Activated T-cell treated with anti-CD3 and anti-CD28 coated beads for 4 hours (primary cell): ENCODE measurements around the gene ZNF385B.
"Not testable (repeated sequence)": the region's sequence is repeated elsewhere in the genome, so short reads cannot be mapped to it uniquely, and the experiment has no call there.

Experiments used
- DNase-seq: peaks from one replicate; pipeline ENCODE4 v3.0.0-alpha.2; 2020

Gene ZNF385B

GRCh38 chr2:179796213-179797007 is 65.0 kb downstream of the ZNF385B start:
- DNase-seq = no peak

- no peak for DNase-seq
Measured at GRCh38 chr2:179793902-179794301, 67.5 kb downstream of the ZNF385B start.

- no peak for DNase-seq
Measured at GRCh38 chr2:179793238-179793637, 68.2 kb downstream of the ZNF385B start.

GRCh38 chr2:179790235-179791217 is 70.9 kb downstream of the ZNF385B start:
- DNase-seq = no peak

- no peak for DNase-seq
Measured at GRCh38 chr2:179788104-179788503, 73.3 kb downstream of the ZNF385B start.

GRCh38 chr2:179787601-179788000 is 73.8 kb downstream of the ZNF385B start:
- DNase-seq = no peak

GRCh38 chr2:179785902-179786301 is 75.5 kb downstream of the ZNF385B start:
- no peak for DNase-seq

GRCh38 chr2:179782346-179782745 is 79.1 kb downstream of the ZNF385B start:
- DNase-seq = not testable (repeated sequence)

- DNase-seq = no peak
Measured at GRCh38 chr2:179773986-179774385, 87.4 kb downstream of the ZNF385B start.

- no peak for DNase-seq
Measured at GRCh38 chr2:179772346-179772745, 89.1 kb downstream of the ZNF385B start.

GRCh38 chr2:179771791-179772190 is 89.6 kb downstream of the ZNF385B start:
- DNase-seq = no peak

GRCh38 chr2:179770029-179770428 is 91.4 kb downstream of the ZNF385B start:
- DNase-seq = no peak

GRCh38 chr2:179769323-179769722 is 92.1 kb downstream of the ZNF385B start:
- DNase-seq = no peak

GRCh38 chr2:179768765-179769164 is 92.6 kb downstream of the ZNF385B start:
- no peak for DNase-seq

- no peak for DNase-seq
Measured at GRCh38 chr2:179765666-179766065, 95.7 kb downstream of the ZNF385B start.

- DNase-seq = no peak
Measured at GRCh38 chr2:179764710-179765109, 96.7 kb downstream of the ZNF385B start.

GRCh38 chr2:179758636-179759035 is 102.8 kb downstream of the ZNF385B start:
- DNase-seq = no peak

GRCh38 chr2:179751163-179751809 is 110.1 kb downstream of the ZNF385B start:
- DNase-seq = no peak

GRCh38 chr2:179749210-179749609 is 112.2 kb downstream of the ZNF385B start:
- no peak for DNase-seq

GRCh38 chr2:179746981-179747380 is 114.4 kb downstream of the ZNF385B start:
- DNase-seq = no peak

- DNase-seq = no peak
Measured at GRCh38 chr2:179745635-179746256, 115.7 kb downstream of the ZNF385B start.

GRCh38 chr2:179744401-179744800 is 117.0 kb downstream of the ZNF385B start:
- no peak for DNase-seq

- DNase-seq = no peak
Measured at GRCh38 chr2:179741317-179741716, 120.1 kb downstream of the ZNF385B start.
